PC-9 (cell line): ENCODE data around the gene CAT. TPM values are rescaled to one million over a fixed set of nuclear protein-coding genes. Genes with fewer than 3 reads are reported as not detected.

Source experiments
- BruUV-seq: library from RNA; stranded (reverse); fragments of 400-500 nt; replicated peaks from 2 replicates; lab custom pipeline; 2021; lab: Mats Ljungman, UMichigan
- CTCF ChIA-PET: fragments of 300-600 bp; sonication (Branson Sonifier 250); formaldehyde crosslinking; loops from one replicate; lab custom pipeline; 2022; ENCODE audit warnings: antibody characterized with exemption; lab: Charles Lee
- POLR2A ChIA-PET: fragments of 300-600 bp; sonication (Branson Sonifier 250); formaldehyde crosslinking; loops from one replicate; lab custom pipeline; 2022; ENCODE audit warnings: antibody characterized with exemption; ENCODE audit not compliant: unreplicated experiment; lab: Charles Lee
- DNase-seq, 2 experiments: peaks; one replicate each; pipeline versions ENCODE4 v3.0.0 to v3.0.0-alpha.2; 2015 to 2022; ENCODE audit warnings: mixed read lengths in 1 of 2
- H2AFZ ChIP-seq: fragments of 200-600 bp; sonication (generic); 2 replicates; pipeline ENCODE4 v1.8.1; 2017; ENCODE audit warnings: antibody characterized with exemption
- H3F3A ChIP-seq: fragments of 200-600 bp; sonication (generic); 2 replicates; pipeline ENCODE4 v1.8.1; 2017; ENCODE audit warnings: antibody characterized with exemption, mild to moderate bottlenecking, low read depth; ENCODE audit not compliant: insufficient read depth
- H3K27ac ChIP-seq: fragments of 200-600 bp; sonication (generic); 2 replicates; pipeline ENCODE4 v1.6.1; 2016; ENCODE audit warnings: mixed run types
- H3K27me3 ChIP-seq: fragments of 200-600 bp; sonication (generic); 2 replicates; pipeline ENCODE4 v1.6.1; 2016; ENCODE audit warnings: low read depth, mixed run types; ENCODE audit not compliant: insufficient read depth
- H3K36me3 ChIP-seq: fragments of 200-600 bp; sonication (generic); 2 replicates; pipeline ENCODE4 v1.6.1; 2016; ENCODE audit warnings: low read depth, mixed run types
- H3K4me1 ChIP-seq: fragments of 200-600 bp; sonication (generic); replicated peaks from 2 replicates; pipeline ENCODE4 v1.6.1; 2016; ENCODE audit warnings: mixed run types; ENCODE audit not compliant: insufficient read depth
- H3K4me2 ChIP-seq: fragments of 200-600 bp; sonication (generic); 2 replicates; pipeline ENCODE4 v1.6.1; 2017; ENCODE audit warnings: mixed run types
- H3K4me3 ChIP-seq: fragments of 200-600 bp; sonication (generic); 2 replicates; pipeline ENCODE4 v1.6.1; 2016; ENCODE audit warnings: mixed run types
- H3K79me2 ChIP-seq: fragments of 200-600 bp; sonication (generic); 2 replicates; pipeline ENCODE4 v1.6.1; 2017; ENCODE audit warnings: low read depth, mixed run types
- H3K9me2 ChIP-seq: fragments of 200-600 bp; sonication (generic); 2 replicates; pipeline ENCODE4 v1.8.1; 2017; ENCODE audit warnings: mild to moderate bottlenecking; ENCODE audit not compliant: insufficient read depth
- H3K9me3 ChIP-seq: fragments of 200-600 bp; sonication (generic); 2 replicates; pipeline ENCODE4 v1.8.1; 2016; ENCODE audit warnings: low read depth; ENCODE audit not compliant: insufficient read depth
- H4K20me1 ChIP-seq: fragments of 200-600 bp; sonication (generic); 2 replicates; pipeline ENCODE4 v1.8.1; 2017; ENCODE audit not compliant: insufficient read depth
- CTCF ChIP-seq: fragments of 200-600 bp; sonication (generic); conservative IDR thresholded peaks from 2 replicates; pipeline ENCODE4 v1.6.1; 2017; ENCODE audit warnings: mixed run types, antibody characterized with exemption, mild to moderate bottlenecking, moderate library complexity
- EZH2 ChIP-seq: fragments of 200-600 bp; sonication (generic); IDR thresholded peaks from 2 replicates; pipeline ENCODE4 v1.8.0; 2017; ENCODE audit warnings: antibody characterized with exemption, low read depth
- intact Hi-C: fragments of 100-400 bp; cut with micrococcal nuclease; formaldehyde crosslinking; loops from one replicate; pipeline ENCODE4 v1.10.0; 2022; ENCODE audit not compliant: unreplicated experiment
- total RNA-seq: library from RNA; stranded (reverse); gene quantifications from 2 replicates; pipeline ENCODE4 v1.2.3, GENCODE V29; 2021

Gene CAT
- total RNA-seq, 1 experiment from 2014 or later: 63.4 TPM

DNA sequence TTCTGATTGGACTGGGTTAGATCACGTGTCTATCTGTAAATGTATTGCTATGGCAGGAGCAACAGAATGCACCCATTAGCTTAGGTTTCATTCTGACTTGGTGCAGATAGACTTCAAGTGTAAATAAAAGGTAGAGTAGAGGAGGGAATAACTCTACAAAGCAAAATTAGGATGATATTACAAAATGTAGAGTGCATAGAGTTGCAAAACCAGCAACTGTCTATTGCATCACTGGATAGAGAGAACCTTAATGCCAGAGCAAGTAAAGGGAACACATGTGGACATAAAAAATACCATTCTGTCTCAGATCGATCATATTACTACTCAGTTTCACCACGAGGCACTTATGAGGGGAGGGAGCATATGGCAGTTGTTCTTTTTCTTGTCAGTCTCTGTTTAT is 22.0 kb upstream of the CAT start:
- Histone ChIP-seq H3K79me2 (no peaks in the 10 kb centered on the region), H3K9me3 (peaks cover 21% of the 10 kb centered on the region), H3K27me3 (no peaks in the 10 kb centered on the region), H3K9me2 (no peaks in the 10 kb centered on the region), H3K4me2 (no peak overlapping the region), H3K27ac (no peak overlapping the region), H3K4me1 (peaks cover 8% of the 10 kb centered on the region), H4K20me1 (no peaks in the 10 kb centered on the region), H3K4me3 (no peak overlapping the region), H3K36me3 (no peaks in the 10 kb centered on the region), H3F3A (0 out of 2 replicates have a peak, but pooled peaks cover 3% of the 10 kb centered on the region), H2AFZ (no peak overlapping the region)
- TF ChIP-seq CTCF (no peak), EZH2 (no peak)
- intact Hi-C loops: no loop called here
- POLR2A ChIA-PET: interaction anchor here (0.6 kb wide), 1 partner anchor 20 kb away, joined by 3 read pairs; no protein-coding TSS in a partner anchor
- DNase-seq: no peak
- no TSS peak for BruUV-seq
- CTCF ChIA-PET: no interaction called here

GRCh38 chr11:34417202-34417601 is 21.5 kb upstream of the CAT start:
- no peak overlapping the region for H2AFZ ChIP-seq
- no TSS peak for BruUV-seq
- intact Hi-C loops: no loop called here
- H3K27me3 ChIP-seq: no peaks in the 10 kb centered on the region
- no peak overlapping the region for H3K27ac ChIP-seq
- H3F3A ChIP-seq: peaks cover 7% of the 10 kb centered on the region; the same call in 1 of the 2 replicates
- POLR2A ChIA-PET: interaction anchor here (0.6 kb wide), 1 partner anchor 21 kb away, joined by 3 read pairs; no protein-coding TSS in a partner anchor
- H3K36me3 ChIP-seq: no peaks in the 10 kb centered on the region
- no peaks in the 10 kb centered on the region for H3K9me2 ChIP-seq
- H3K4me1 ChIP-seq: peaks cover 9% of the 10 kb centered on the region
- CTCF ChIA-PET: no interaction called here
- H3K4me2 ChIP-seq: no peak overlapping the region
- H4K20me1 ChIP-seq: no peaks in the 10 kb centered on the region
- H3K79me2 ChIP-seq: no peaks in the 10 kb centered on the region
- TF ChIP-seq EZH2 (no peak), CTCF (no peak)
- DNase-seq: no peak
- H3K9me3 ChIP-seq: peaks cover 21% of the 10 kb centered on the region
- no peak overlapping the region for H3K4me3 ChIP-seq

DNA sequence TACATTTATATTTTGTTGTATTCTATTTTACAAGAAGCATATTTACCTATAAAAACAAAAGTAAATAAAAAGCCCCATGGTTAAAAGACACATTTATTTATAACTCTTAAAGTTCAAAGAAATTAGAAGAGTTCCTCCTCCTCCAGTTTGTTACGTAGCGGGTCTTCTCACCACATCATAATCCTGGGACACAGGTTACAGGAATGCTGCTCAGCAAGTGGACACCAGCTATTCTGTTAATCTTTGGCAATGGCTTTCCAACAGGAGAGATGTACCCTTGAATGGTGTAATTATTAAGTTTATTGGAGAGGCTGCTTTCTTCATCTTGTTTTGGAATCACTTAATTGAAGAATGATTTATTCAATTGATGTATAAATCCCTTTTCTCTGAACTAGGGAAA is 19.6 kb upstream of the CAT start:
- peak in 1 of 2 experiments; percentile 51 for DNase-seq
- Histone ChIP-seq H3K27me3 (no peaks in the 10 kb centered on the region), H3K36me3 (no peaks in the 10 kb centered on the region), H3K4me2 (no peak overlapping the region), H3K27ac (no peak overlapping the region), H4K20me1 (no peaks in the 10 kb centered on the region), H3K79me2 (no peaks in the 10 kb centered on the region), H3K4me1 (peaks cover 14% of the 10 kb centered on the region), H3K4me3 (no peak overlapping the region), H3K9me2 (no peaks in the 10 kb centered on the region), H3K9me3 (peaks cover 9% of the 10 kb centered on the region), H2AFZ (no peak overlapping the region), H3F3A (peaks cover 11% of the 10 kb centered on the region; the same call in 1 of the 2 replicates)
- ChIA-PET POLR2A (no interaction called here), CTCF (no interaction called here)
- no TSS peak for BruUV-seq
- intact Hi-C loops: no loop called here
- no peak for TF ChIP-seq EZH2
- no peak for TF ChIP-seq CTCF
